Middle frontal gyrus (tissue), 1 donor: Measurements from ENCODE around the gene TREM1.
"Not testable (repeated sequence)": the region's sequence is repeated elsewhere in the genome, so short reads cannot be mapped to it uniquely, and the experiment has no call there.

ENCODE experiments used
- DNase-seq: peaks from one replicate; pipeline ENCODE4 v3.0.0-alpha.2; 2015; ENCODE audit warnings: low spot score; ENCODE audit errors: extremely low spot score

Gene TREM1

GRCh38 chr6:41262401-41262800 lies 24.1 kb downstream of the TREM1 start:
- no peak for DNase-seq

- no peak for DNase-seq
Measured at GRCh38 chr6:41258196-41258493, 28.3 kb downstream of the TREM1 start.

- DNase-seq, result no peak
Measured at GRCh38 chr6:41257369-41258195, 28.9 kb downstream of the TREM1 start.

GRCh38 chr6:41256383-41256782 lies 30.1 kb downstream of the TREM1 start:
- DNase-seq, result no peak

GRCh38 chr6:41255638-41256246 lies 30.7 kb downstream of the TREM1 start:
- no peak for DNase-seq

DNA sequence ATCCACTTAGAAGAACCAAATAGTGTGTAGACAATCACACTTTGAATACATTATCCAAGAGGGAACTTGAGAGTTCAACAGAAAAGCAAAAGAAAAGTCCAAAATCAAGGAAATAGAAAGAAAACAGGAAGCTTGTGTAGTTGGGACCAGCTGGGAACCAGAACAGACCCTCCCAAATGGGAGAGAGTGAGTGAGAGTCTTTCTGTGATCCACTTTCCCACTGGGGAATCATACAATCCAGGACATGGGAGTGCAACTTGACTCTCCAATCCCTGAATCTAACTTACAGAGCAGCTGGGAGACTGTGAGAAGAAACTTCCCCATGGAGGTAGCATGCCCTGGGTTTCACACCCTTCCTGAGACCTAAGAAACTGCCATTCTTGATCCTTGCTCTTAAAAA lies 31.4 kb downstream of the TREM1 start:
- no peak for DNase-seq

DNA sequence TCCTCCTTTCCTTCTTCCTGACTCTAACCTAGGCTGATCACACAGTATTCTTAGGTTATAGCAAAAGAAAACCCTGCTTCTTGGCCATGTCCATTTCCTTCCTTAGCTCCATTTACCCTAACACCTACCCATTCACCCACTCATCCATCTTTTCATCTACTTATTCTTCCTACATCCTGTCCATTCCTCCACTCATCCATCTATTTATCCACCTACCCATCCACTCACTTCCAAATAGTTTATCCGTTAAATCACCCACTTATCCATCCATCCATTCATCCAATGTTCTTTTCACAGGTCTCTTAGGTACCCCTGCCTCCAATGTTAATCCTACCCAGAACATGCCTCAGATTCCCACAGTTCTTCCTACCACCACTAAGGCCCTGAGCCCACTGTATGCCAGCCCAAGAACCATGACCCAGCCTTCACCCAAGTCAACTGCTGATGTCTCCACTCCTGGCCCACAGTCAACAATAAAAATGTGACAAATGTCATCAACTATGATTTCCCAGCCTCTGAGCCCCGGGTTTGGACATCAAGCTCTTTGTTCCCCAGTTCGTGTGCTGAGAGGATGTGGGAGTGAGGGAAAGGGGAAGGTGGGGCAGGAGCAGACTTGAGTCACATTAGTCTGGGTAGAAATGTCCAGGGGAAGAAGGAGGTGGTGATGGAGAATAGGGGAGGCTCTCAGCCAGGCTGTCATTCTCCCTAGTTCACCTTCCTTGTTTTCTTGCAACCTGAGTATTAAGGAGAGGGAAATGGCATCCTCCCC lies 33.9 kb downstream of the TREM1 start:
- DNase-seq, result no peak

DNA sequence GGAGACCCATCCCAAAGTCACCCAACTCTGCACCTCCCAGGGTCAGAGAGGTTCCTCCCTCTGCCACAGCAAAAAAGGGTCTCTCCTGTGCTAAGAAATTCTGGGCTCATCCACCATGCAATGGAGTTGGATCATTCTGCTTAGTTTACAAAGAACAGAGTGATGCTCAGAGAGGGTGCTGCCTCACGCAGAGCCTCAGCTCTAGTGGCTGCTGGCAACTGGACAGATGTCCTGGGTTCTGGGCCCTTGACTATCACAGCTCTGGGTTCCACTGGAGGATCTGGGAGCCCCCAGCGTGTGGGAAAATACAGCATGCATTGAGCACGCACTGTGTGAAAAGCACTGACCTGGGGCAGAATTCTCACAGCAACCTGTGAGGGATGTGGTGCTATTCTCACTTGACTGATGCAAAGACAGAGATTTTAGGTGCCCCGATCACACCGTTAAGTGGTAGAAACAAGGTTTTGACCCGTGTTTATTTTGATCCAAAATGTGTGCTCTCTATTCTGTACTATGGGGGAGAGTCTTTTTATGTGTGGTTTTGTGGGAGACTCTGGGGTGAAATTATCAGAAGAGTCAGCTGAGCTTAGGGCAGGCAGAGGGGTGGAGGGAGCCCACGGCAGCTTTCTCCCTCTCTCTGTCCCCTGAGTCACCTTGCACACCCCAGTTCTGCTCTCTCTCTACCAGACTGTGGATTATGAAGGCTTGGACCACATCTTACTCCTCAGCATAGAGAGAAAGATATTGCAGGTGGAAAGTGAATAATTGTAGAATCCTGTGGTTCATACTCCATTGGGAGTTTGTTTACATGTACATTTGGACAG lies 38.4 kb downstream of the TREM1 start:
- DNase-seq, result no peak

- DNase-seq, result no peak
Measured at GRCh38 chr6:41247288-41247865, 39.1 kb downstream of the TREM1 start.

DNA sequence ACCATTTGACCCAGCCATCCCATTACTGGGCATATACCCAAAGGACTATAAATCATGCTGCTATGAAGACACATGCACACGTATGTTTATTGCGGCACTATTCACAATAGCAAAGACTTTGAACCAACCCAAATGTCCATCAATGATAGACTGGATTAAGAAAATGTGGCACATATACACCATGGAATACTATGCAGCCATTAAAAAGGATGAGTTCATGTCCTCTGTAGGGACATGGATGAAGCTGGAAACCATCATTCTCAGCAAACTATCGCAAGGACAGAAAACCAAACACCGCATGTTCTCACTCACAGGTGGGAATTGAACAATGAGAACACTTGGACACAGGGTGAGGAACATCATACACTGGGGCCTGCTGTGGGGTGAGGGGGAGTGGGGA lies 40.0 kb downstream of the TREM1 start:
- not testable (repeated sequence) for DNase-seq

DNA sequence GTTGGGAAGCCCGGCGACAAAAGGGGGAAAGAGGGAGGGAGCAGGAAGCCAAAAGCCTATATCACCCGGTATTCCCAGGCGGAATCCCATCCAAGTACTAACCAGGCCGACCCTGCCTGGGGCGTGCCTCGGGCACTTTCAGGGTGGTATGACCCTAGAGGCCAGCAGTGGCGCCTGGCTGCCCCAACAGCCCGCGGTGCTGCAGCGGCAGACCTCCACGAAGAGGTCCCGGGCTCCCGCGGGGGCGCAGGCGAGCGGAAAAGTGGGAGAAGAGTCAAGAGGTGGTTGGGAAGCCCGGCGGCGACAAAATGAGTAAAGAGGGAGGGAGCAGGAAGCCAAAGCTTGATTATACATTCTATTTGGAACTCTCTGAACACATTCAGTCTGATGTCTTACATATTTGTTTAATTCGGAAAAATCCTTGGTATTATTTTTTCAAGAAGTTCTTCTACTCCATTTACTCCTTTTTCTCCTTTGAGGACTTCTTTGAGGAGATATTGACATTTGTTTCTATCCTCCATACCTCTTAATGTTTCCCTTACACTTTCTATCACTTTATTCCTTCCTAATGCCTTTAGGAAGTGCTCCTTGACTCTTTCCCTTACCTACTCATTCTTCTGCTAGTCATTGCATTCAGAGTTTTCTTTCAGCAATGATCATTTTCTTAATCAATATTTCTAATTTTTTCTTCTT lies 46.9 kb downstream of the TREM1 start:
- no peak for DNase-seq

DNA sequence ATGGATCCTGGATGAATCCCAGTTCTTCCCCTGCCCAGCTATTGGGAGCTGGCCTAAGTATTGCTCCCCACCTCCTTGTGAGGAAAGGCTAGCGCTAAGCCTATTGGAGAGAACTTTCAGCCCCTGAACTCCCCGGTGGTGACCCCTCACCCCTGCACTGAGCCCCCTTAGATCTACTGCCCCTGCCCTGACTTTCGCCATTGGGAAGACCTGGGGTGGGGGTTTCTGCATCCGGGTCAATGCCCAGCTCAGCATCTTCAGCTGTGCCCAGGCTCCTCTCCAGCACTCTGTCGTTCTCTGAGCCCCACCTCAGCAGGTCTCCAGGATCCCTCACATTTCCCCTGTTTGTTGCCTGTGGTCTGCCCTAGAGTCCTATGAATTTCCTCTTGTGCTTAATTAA lies 49.4 kb downstream of the TREM1 start:
- DNase-seq, result no peak

- no peak for DNase-seq
Measured at GRCh38 chr6:41236276-41236675, 50.2 kb downstream of the TREM1 start.

DNA sequence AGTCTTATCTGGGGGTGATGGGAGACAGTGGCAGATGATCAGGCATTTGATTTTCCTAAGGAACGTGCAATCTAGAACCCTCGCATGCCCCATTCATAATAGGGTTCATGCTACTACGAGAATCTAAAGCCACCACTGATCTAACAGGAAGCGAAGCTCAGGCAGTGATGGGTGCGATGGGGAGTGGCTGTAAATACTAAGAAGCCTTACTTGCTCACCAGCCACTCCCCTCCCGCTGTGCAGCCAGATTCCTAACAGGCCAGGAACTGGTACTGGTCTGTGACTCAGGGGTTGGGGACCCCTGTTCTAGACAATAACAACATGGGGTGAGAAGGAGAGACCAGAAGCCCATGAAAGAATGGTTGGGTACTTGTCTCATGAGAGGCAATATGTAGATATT lies 53.8 kb downstream of the TREM1 start:
- DNase-seq, result no peak

- no peak for DNase-seq
Measured at GRCh38 chr6:41231246-41231645, 55.2 kb downstream of the TREM1 start.

- DNase-seq, result no peak
Measured at GRCh38 chr6:41229721-41230120, 56.8 kb downstream of the TREM1 start.

GRCh38 chr6:41228616-41229015 lies 57.9 kb downstream of the TREM1 start:
- no peak for DNase-seq

GRCh38 chr6:41228096-41228495 lies 58.4 kb downstream of the TREM1 start, which contains the start of gene TREML4:
TSS of gene TREML4 (plus strand) at chr6:41228349. CDS start at chr6:41228428, 79 bp downstream.
- no peak for DNase-seq

- DNase-seq, result no peak
Measured at GRCh38 chr6:41226752-41227151, 59.7 kb downstream of the TREM1 start.

DNA sequence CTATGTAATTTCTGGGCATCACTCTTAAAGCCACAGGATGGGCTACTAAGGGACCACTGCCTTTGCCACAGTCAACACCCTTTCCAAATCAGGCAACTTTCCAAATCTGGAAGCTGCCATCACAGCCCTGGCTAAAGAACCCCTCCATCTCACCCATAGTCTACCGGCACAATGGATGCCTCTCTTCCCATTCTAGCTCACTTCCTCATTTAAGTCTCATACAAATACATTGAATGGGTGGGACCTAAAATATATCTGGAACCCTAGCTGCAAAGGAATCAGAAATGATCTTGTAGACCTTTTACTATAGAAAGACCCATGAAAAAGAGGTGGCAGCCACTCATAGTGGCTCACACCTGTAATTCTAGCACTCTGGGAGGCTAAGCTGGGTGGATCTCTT lies 61.7 kb downstream of the TREM1 start:
- no peak for DNase-seq
